GM18861 (cell line): Measurements from ENCODE around the gene DPEP1.

ENCODE experiments used
- ATAC-seq: cut with Tn5 transposase; IDR thresholded peaks from one replicate; pipeline ENCODE4 v1.9.1; 2021; ENCODE audit not compliant: unreplicated experiment

Gene DPEP1

GRCh38 chr16:89678258-89678657 is 64.8 kb downstream of the DPEP1 start:
- ATAC-seq, result no peak

DNA sequence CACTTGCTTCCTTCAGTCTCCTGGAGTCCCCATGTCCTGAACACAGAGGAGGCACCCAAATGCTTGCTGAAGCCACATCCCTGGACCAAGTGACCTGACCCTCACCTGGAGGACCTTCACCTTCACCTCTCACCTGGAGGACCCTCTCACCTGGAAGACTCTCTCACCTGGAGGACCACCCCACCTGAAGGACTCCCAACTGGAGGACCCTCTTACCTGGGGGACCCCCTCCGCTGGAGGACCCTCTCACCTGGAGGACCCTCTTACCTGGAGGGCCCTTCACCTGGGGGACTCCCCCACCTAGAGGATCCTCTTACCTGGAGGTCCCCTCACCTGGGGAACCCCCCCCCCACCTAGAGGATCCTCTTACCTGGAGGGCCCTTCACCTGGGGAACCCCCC is 72.5 kb downstream of the DPEP1 start:
- ATAC-seq, result no peak

GRCh38 chr16:89686520-89687091 is 73.2 kb downstream of the DPEP1 start, which contains the start of gene CDK10:
Gene CDK10, plus strand, starts transcription at chr16:89686689. Its CDS starts 22 bp downstream, at chr16:89686711.
- ATAC-seq, result peak; percentile 68

- ATAC-seq, result peak; percentile 41
Observed at GRCh38 chr16:89687092-89687940, 73.9 kb downstream of the DPEP1 start.
